ENCODE results near the gene ALX4.
A peak's percentile ranks its signal among the peaks of the same experiment; 100 is the strongest.

ALX4 gene

GRCh38 chr11:44309478-44310205 lies at the start of gene ALX4:
TSS of gene ALX4 (minus strand) at chr11:44310139. CDS start at chr11:44310062, 77 bp downstream.
- TF ChIP-seq CTCF (IDR thresholded peaks at IDR 0.05) = no peak; the same call in 1 of the 2 replicates

DNA sequence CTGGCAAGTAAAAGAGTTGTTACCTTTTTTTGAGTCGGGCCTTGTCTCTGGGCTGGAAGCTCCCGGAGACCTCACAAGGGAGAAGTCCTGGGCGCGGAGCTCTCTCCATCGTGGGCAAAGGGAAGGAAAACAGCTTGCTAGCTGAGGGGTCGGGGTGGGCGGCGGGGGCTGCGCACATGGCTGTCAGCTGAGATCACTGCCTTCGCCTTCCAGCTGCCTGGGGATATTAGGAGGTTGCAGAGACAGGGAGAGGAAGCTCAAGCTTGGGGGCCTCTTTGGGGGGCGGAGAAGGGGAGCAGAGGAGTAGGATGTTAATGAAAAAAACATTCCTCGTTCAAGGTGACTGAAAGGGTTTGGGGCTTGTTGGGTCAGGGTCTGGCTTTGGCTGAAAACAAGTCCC lies 49.2 kb upstream of the ALX4 start:
- no peak for TF ChIP-seq CTCF (IDR thresholded peaks at IDR 0.05)

GRCh38 chr11:44358713-44359112 lies 48.8 kb upstream of the ALX4 start:
- no peak for TF ChIP-seq CTCF (IDR thresholded peaks at IDR 0.05)

DNA sequence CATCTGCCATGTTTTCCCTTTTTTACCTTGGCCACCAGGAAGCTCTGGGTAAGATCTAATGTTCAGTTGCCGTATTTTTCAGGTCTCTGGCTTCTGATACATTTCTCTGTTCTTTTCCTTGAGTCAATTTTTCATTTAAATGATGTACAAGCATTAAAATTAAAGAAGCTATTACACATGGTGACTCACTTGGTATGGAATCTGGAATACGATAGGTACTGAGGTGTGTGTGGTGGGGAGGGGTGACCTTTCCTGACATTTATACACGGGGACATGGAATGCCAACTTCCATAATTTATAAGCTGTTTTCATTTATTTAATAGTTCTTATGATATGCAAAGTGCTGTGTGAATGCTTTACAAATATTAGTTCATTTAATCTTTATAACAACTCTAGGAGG lies 47.8 kb upstream of the ALX4 start:
- no peak for TF ChIP-seq CTCF (IDR thresholded peaks at IDR 0.05)

DNA sequence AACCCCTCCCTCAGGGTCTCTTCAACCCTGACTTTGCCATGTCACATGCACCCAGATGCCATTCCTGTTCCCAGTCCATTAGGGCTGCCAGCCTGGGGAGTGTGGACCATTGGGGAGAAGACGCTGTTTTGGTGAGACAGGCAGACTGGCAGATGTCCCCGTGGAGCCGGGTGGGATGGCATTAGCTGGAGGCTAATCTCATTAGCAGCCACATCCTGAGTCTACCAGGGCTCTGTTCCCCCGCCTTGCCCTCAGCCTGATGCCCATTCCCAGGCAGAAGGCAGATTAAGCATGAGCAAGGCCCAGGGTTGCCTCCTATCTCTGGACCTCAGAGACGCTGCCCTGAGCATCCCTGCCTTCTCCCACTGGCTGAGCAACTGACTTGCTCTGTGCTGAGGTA lies 46.4 kb upstream of the ALX4 start:
- no peak for TF ChIP-seq CTCF (IDR thresholded peaks at IDR 0.05)

DNA sequence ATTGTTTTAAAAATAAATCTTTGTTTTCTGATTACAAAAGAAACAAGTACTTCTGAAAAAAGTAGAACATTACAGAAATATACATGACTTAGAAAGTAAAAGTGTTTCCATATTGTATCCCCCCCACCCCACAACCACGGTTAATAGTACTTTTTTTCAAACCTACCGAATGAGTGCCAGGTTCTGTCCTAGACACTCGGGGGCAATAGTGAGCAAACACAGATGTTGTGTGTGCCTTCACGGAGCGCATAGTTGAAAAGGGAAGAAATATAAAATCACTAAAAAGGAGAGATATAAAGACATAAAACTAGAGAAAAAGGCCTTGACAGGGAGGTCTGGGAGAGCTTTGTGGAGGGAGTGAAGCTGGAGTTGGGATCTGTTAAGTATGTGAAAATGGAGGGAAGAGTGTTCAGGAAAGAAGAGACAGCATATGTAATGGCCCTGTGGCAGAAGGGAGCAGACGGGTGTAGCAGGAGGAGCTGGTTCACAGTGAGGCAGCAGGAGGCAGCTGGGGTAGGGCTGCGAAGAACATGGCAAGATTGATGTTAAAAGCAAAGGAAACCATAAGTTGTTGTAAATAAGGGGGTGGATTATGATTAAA lies 42.1 kb upstream of the ALX4 start:
- TF ChIP-seq CTCF (IDR thresholded peaks at IDR 0.05) = 0 out of 2 replicates have a peak, but pooled peaks have one; percentile 12

- no peak for TF ChIP-seq CTCF (IDR thresholded peaks at IDR 0.05)
Observed at GRCh38 chr11:44351006-44351660, 41.2 kb upstream of the ALX4 start.
